Measurements from ENCODE around the gene ZNF408.

The ZNF408 gene

GRCh38 chr11:46700241-46701077 is at the start of gene ZNF408, which contains the start of gene ARHGAP1:
TSS of gene ZNF408 (plus strand) at chr11:46701031. CDS start at chr11:46701048, 17 bp downstream.
TSS of gene ARHGAP1 (minus strand) at chr11:46700619. CDS start at chr11:46696107, 4,512 bp downstream.
- no peak for TF ChIP-seq CTCF (IDR thresholded peaks at IDR 0.05; ENCODE audit: low read depth, low read length)
- peak; percentile 97 for DNase-seq (ENCODE audit: extremely low read depth, low read depth)

- no peak for TF ChIP-seq CTCF (IDR thresholded peaks at IDR 0.05; ENCODE audit: low read depth, low read length)
- no peak for DNase-seq (ENCODE audit: extremely low read depth, low read depth)
These were observed 45.2 kb upstream of the ZNF408 start for GRCh38 chr11:46655631-46656030.

- no peak for DNase-seq (ENCODE audit: extremely low read depth, low read depth)
- TF ChIP-seq CTCF (IDR thresholded peaks at IDR 0.05; ENCODE audit: low read depth, low read length): no peak
These were observed 43.6 kb upstream of the ZNF408 start for GRCh38 chr11:46657186-46657585.

GRCh38 chr11:46658259-46658658 is 42.6 kb upstream of the ZNF408 start:
- DNase-seq (ENCODE audit: extremely low read depth, low read depth): peak; percentile 51
- no peak for TF ChIP-seq CTCF (IDR thresholded peaks at IDR 0.05; ENCODE audit: low read depth, low read length)

- peak; percentile 12 for DNase-seq (ENCODE audit: extremely low read depth, low read depth)
- no peak for TF ChIP-seq CTCF (IDR thresholded peaks at IDR 0.05; ENCODE audit: low read depth, low read length)
These were observed 40.9 kb upstream of the ZNF408 start for GRCh38 chr11:46659908-46660307.

GRCh38 chr11:46661836-46662235 is 39.0 kb upstream of the ZNF408 start:
- DNase-seq (ENCODE audit: extremely low read depth, low read depth): no peak
- TF ChIP-seq CTCF (IDR thresholded peaks at IDR 0.05; ENCODE audit: low read depth, low read length): no peak

GRCh38 chr11:46662366-46662765 is 38.5 kb upstream of the ZNF408 start:
- no peak for TF ChIP-seq CTCF (IDR thresholded peaks at IDR 0.05; ENCODE audit: low read depth, low read length)
- no peak for DNase-seq (ENCODE audit: extremely low read depth, low read depth)

Measured in AG09319 (cell line).